DOHH2 (cell line): Measurements from ENCODE around the gene PRPS1.

Source experiments
- EZH2phosphoT487 ChIP-seq: fragments of 200-600 bp; sonication (generic); IDR thresholded peaks from 2 replicates; pipeline ENCODE4 v1.6.1; 2017; ENCODE audit warnings: borderline replicate concordance, mild to moderate bottlenecking, antibody characterized with exemption, low read length, moderate library complexity, mixed read lengths
- TF ChIP-seq, protein P1 (sequence below): fragments of 200-600 bp; sonication (generic); IDR thresholded peaks from one replicate; pipeline ENCODE4 v1.5.1; 2014; ENCODE audit warnings: antibody characterized with exemption, mild to moderate bottlenecking, low read depth, low read length; ENCODE audit not compliant: poor library complexity, severe bottlenecking

DNA sequence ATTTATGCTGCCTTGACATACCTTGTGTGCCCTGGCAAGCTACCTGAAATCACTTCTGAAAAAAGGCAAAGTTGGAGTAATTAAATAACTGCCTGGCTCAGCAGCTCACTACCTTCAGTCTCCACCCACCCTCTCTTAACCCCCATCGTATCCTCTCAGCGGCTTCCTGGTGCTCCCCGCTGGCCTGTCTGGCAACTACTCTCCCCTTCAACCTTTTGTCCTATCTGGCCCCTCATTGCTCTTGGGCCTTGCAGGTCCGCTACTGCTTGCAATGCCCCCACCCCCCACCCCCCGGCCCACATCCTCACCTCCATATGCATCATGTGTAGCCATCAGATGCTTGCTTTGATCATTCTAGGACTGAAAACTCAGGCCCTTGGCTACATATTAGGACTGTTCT, 34.5 kb downstream of the PRPS1 start:
- TF ChIP-seq, protein P1, sequence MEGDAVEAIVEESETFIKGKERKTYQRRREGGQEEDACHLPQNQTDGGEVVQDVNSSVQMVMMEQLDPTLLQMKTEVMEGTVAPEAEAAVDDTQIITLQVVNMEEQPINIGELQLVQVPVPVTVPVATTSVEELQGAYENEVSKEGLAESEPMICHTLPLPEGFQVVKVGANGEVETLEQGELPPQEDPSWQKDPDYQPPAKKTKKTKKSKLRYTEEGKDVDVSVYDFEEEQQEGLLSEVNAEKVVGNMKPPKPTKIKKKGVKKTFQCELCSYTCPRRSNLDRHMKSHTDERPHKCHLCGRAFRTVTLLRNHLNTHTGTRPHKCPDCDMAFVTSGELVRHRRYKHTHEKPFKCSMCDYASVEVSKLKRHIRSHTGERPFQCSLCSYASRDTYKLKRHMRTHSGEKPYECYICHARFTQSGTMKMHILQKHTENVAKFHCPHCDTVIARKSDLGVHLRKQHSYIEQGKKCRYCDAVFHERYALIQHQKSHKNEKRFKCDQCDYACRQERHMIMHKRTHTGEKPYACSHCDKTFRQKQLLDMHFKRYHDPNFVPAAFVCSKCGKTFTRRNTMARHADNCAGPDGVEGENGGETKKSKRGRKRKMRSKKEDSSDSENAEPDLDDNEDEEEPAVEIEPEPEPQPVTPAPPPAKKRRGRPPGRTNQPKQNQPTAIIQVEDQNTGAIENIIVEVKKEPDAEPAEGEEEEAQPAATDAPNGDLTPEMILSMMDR, result no peak
- no peak for TF ChIP-seq EZH2phosphoT487
